Loucy (cell line): ENCODE data around the gene BACH2.
"Not testable (repeated sequence)": the region's sequence is repeated elsewhere in the genome, so short reads cannot be mapped to it uniquely, and the experiment has no call there.

ENCODE experiments used
- EZH2phosphoT487 ChIP-seq: fragments of 200-600 bp; IDR thresholded peaks from 2 replicates; pipeline ENCODE4 v1.6.1; 2018; ENCODE audit warnings: antibody characterized with exemption, mild to moderate bottlenecking, moderate library complexity, borderline replicate concordance
- TF ChIP-seq, protein P1 (sequence below): fragments of 200-600 bp; sonication (generic); conservative IDR thresholded peaks from 2 replicates; pipeline ENCODE4 v1.5.1; 2014; ENCODE audit warnings: mild to moderate bottlenecking, antibody characterized with exemption, low read length

DNA sequence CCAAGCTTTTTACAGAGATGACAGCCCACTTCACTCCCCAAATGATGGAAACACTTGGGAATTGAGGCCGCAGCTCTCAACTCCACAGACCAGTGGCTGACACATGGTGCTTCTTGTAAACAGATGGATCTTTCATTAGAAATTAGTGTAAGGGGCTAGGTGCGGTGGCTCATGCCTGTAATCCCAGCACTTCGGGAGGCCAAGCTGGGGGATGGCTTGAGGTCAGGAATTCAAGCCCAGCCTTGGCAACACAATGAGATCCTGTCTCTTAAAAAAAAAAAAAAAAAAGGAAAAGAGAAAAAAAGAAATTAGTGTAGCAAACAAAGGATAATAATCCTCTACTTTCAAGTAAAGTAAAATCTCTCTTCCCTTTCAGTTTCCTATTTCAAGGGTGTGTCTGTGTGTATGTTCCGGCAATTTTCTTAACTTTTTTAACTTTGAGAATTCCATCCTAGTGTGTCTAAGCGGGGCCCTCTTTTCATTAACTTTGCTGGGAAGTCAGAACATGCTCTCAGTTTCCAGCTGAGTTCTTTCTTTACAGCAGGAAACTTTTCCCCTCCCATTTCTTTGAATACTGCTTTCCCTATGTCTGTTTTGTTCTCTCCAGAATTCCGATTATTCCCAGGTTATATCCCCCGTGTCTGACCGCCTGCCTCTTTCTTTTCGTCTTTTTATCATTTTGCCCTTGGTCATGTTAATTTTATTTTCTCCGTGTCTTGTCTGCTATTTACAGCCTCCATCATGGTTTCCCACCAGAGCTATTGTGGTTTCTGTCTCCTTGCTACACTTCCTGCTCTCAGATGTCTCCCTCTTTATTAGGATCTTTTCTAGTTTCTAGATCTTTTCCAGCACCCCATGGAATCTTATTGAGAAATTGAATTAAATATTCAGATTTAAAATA lies 386.4 kb downstream of the BACH2 start:
- TF ChIP-seq, protein P1, sequence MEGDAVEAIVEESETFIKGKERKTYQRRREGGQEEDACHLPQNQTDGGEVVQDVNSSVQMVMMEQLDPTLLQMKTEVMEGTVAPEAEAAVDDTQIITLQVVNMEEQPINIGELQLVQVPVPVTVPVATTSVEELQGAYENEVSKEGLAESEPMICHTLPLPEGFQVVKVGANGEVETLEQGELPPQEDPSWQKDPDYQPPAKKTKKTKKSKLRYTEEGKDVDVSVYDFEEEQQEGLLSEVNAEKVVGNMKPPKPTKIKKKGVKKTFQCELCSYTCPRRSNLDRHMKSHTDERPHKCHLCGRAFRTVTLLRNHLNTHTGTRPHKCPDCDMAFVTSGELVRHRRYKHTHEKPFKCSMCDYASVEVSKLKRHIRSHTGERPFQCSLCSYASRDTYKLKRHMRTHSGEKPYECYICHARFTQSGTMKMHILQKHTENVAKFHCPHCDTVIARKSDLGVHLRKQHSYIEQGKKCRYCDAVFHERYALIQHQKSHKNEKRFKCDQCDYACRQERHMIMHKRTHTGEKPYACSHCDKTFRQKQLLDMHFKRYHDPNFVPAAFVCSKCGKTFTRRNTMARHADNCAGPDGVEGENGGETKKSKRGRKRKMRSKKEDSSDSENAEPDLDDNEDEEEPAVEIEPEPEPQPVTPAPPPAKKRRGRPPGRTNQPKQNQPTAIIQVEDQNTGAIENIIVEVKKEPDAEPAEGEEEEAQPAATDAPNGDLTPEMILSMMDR, result not testable (repeated sequence)
- not testable (repeated sequence) for TF ChIP-seq EZH2phosphoT487
